ENCODE results near the gene ZNF507. TPM values are rescaled to one million over a fixed set of nuclear protein-coding genes. Genes with fewer than 3 reads are reported as not detected.

ZNF507 gene
- total and polyA plus RNA-seq, 2 of the 8 experiments (the other 6 are each of a cell fraction or from before 2014, with no cell fraction given) = 8.6 to 28.8 TPM

GRCh38 chr19:32313569-32314265 is 31.7 kb upstream of the ZNF507 start (continued):
- TF ChIP-seq EP300 (IDR thresholded peaks at IDR 0.05; ENCODE audit: borderline replicate concordance in 1 of 2, low read depth in 2 of 2, low read length in 2 of 2) (no peak), MAFK (IDR thresholded peaks at IDR 0.05; ENCODE audit: low read depth, low read length) (no peak)
